SK-N-SH (cell line): ENCODE results near the gene SFXN5. TPM values are rescaled to one million over a fixed set of nuclear protein-coding genes. Genes with fewer than 3 reads are reported as not detected.
A peak's percentile ranks its signal among the peaks of the same experiment; 100 is the strongest.

Experiments
- CTCF ChIA-PET: fragments of 300-600, 350-600 bp; formaldehyde crosslinking; extraction: SDS; loops from one replicate; lab custom pipeline; 2021; lab: Yijun Ruan, JAX
- POLR2A ChIA-PET: fragments of 350-600 bp; sonication (Branson Sonifier 250); formaldehyde crosslinking; extraction: SDS; loops from one replicate; lab custom pipeline; 2020; ENCODE audit warnings: antibody characterized with exemption, inconsistent platforms; lab: Yijun Ruan, JAX
- DNase-seq: peaks from one replicate; pipeline ENCODE4 v3.0.0; 2012
- H2AFZ ChIP-seq: fragments of 200-600 bp; sonication (generic); 2 replicates; pipeline ENCODE4 v1.8.1; 2016; ENCODE audit warnings: antibody characterized with exemption, mild to moderate bottlenecking, low read depth
- H3F3A ChIP-seq: fragments of 200-600 bp; sonication (generic); replicated peaks from 2 replicates; pipeline ENCODE3; 2016; ENCODE audit warnings: antibody characterized with exemption, mild to moderate bottlenecking; ENCODE audit not compliant: insufficient read depth
- H3K27ac ChIP-seq, 2 experiments: fragments of 200-500 bp in 1 of 2; fragments of 200-600 bp in 1 of 2; sonication (Bioruptor generic) in 1 of 2; sonication (generic), shearing (Covaris generic) in 1 of 2; 2 replicates each; pipeline versions ENCODE4 v1.5.1 to v1.6.1; 2014 to 2016; ENCODE audit warnings: low read depth in 2 of 2, inconsistent platforms in 1 of 2, low read length in 1 of 2, mild to moderate bottlenecking in 1 of 2, mixed read lengths in 1 of 2
- H3K27me3 ChIP-seq: fragments of 200-600 bp; sonication (generic), shearing (Covaris generic); 2 replicates; pipeline ENCODE4 v1.6.1; 2016; ENCODE audit warnings: mixed run types; ENCODE audit not compliant: insufficient read depth
- H3K36me3 ChIP-seq, 2 experiments: fragments of 200-500 bp in 1 of 2; fragments of 200-600 bp in 1 of 2; sonication (Bioruptor generic) in 1 of 2; sonication (generic) in 1 of 2; replicated peaks in 1 of 2; 2 replicates each; pipeline versions ENCODE3 to v1.5.1; 2014 to 2016; ENCODE audit warnings: low read length in 1 of 2, mild to moderate bottlenecking in 1 of 2; ENCODE audit not compliant: insufficient read depth in 2 of 2, control insufficient read depth in 1 of 2
- H3K4me1 ChIP-seq, 2 experiments: fragments of 200-500 bp in 1 of 2; fragments of 200-600 bp in 1 of 2; sonication (Bioruptor generic) in 1 of 2; sonication (generic), shearing (Covaris generic) in 1 of 2; 2 replicates each; pipeline versions ENCODE4 v1.5.1 to v1.6.1; 2014 to 2016; ENCODE audit warnings: low read depth in 1 of 2, low read length in 1 of 2, mixed run types in 1 of 2; ENCODE audit not compliant: insufficient read depth in 2 of 2, control insufficient read depth in 1 of 2
- H3K4me2 ChIP-seq: fragments of 200-600 bp; sonication (generic), shearing (Covaris generic); 2 replicates; pipeline ENCODE4 v1.6.1; 2017; ENCODE audit warnings: mixed run types
- H3K4me3 ChIP-seq, 2 experiments: fragments of 200-500 bp in 1 of 2; fragments of 200-600 bp in 1 of 2; sonication (Bioruptor generic) in 1 of 2; sonication (generic), shearing (Covaris generic) in 1 of 2; 2 replicates each; pipeline versions ENCODE4 v1.5.1 to v1.8.1; 2014 to 2016; ENCODE audit warnings: low read depth in 2 of 2, inconsistent platforms in 1 of 2, low read length in 1 of 2, mild to moderate bottlenecking in 1 of 2, mixed read lengths in 1 of 2, moderate library complexity in 1 of 2
- H3K79me2 ChIP-seq: fragments of 200-600 bp; sonication (generic); 2 replicates; pipeline ENCODE4 v1.8.1; 2017; ENCODE audit warnings: mild to moderate bottlenecking; ENCODE audit not compliant: insufficient read depth
- H3K9ac ChIP-seq: fragments of 200-600 bp; sonication (generic); 2 replicates; pipeline ENCODE4 v1.6.1; 2017; ENCODE audit warnings: mixed run types
- H3K9me2 ChIP-seq: fragments of 200-600 bp; sonication (generic); 2 replicates; pipeline ENCODE4 v1.6.1; 2017; ENCODE audit warnings: mixed run types
- H3K9me3 ChIP-seq: fragments of 200-600 bp; sonication (generic); 2 replicates; pipeline ENCODE4 v1.6.1; 2017; ENCODE audit warnings: mixed run types, mild to moderate bottlenecking, moderate library complexity
- H4K20me1 ChIP-seq: fragments of 200-600 bp; sonication (generic); 2 replicates; pipeline ENCODE4 v1.6.1; 2017; ENCODE audit warnings: mild to moderate bottlenecking, mixed run types; ENCODE audit not compliant: insufficient read depth
- EP300 ChIP-seq, 2 experiments: IDR thresholded peaks; 2 replicates each; pipeline versions ENCODE4 v1.4.0 to v1.6.1; 2012; ENCODE audit warnings: borderline replicate concordance in 1 of 2, low read depth in 1 of 2, low read length in 1 of 2
- EZH2phosphoT487 ChIP-seq: fragments of 200-600 bp; sonication (generic); IDR thresholded peaks from 2 replicates; pipeline ENCODE4 v1.6.1; 2017; ENCODE audit warnings: low read depth, mixed run types, mild to moderate bottlenecking, antibody characterized with exemption, moderate library complexity, borderline replicate concordance
- FOSL2 ChIP-seq: IDR thresholded peaks from 2 replicates; pipeline ENCODE4 v1.4.0; 2012; ENCODE audit warnings: low read depth, mild to moderate bottlenecking, moderate library complexity, borderline replicate concordance
- GATA2 ChIP-seq: sonication (generic); formaldehyde crosslinking; IDR thresholded peaks from 2 replicates; pipeline ENCODE4 v1.5.0; 2020; ENCODE audit warnings: mild to moderate bottlenecking, missing genetic modification reagents
- POLR2AphosphoS5 ChIP-seq: IDR thresholded peaks from 2 replicates; pipeline ENCODE4 v1.6.1; 2012; ENCODE audit warnings: low read depth, low read length
- RCOR1 ChIP-seq: fragments of 150-350 bp; IDR thresholded peaks from 2 replicates; pipeline ENCODE4 v1.6.1; 2017; ENCODE audit warnings: antibody characterized with exemption, low read length
- RFX5 ChIP-seq: IDR thresholded peaks from 2 replicates; pipeline ENCODE4 v1.6.1; 2012; ENCODE audit warnings: mild to moderate bottlenecking, improper control_type of control experiment, low read length
- SIN3A ChIP-seq: IDR thresholded peaks from 2 replicates; pipeline ENCODE4 v1.6.1; 2012; ENCODE audit warnings: low read depth, mild to moderate bottlenecking, low read length, moderate library complexity, borderline replicate concordance
- TCF12 ChIP-seq: IDR thresholded peaks from 2 replicates; pipeline ENCODE4 v1.4.0; 2012
- YY1 ChIP-seq: IDR thresholded peaks from 2 replicates; pipeline ENCODE4 v1.4.0; 2012; ENCODE audit warnings: low read depth, mild to moderate bottlenecking
- WGBS: methylation state at CpG from one replicate; pipeline ENCODE4 v1.1.6; 2017; ENCODE audit warnings: low lambda C conversion rate; 5-methylcytosine and 5-hydroxymethylcytosine counted together
- polyA plus RNA-seq, 3 experiments: library from polyadenylated mRNA; depleted of rRNA; stranded (reverse); fragments of >200 nt; gene quantifications; 2 replicates each; pipeline ENCODE4 v1.2.3, GENCODE V29; 2012
- TF ChIP-seq, protein P1 (sequence below): fragments of 200-600 bp; sonication (generic); IDR thresholded peaks from 2 replicates; pipeline ENCODE4 v1.6.1; 2017; ENCODE audit warnings: antibody characterized with exemption, mild to moderate bottlenecking, moderate library complexity
- TF ChIP-seq, protein P2 (sequence below): fragments of 150-350 bp; IDR thresholded peaks from 2 replicates; pipeline ENCODE4 v1.6.1; 2017; ENCODE audit warnings: antibody characterized with exemption, low read length, low read depth, borderline replicate concordance
- TF ChIP-seq, protein P3 (sequence below): IDR thresholded peaks from 2 replicates; pipeline ENCODE4 v1.4.0; 2012; ENCODE audit warnings: low read depth, borderline replicate concordance
- TF ChIP-seq, protein P4 (sequence below): IDR thresholded peaks from 2 replicates; pipeline ENCODE4 v1.6.1; 2012; ENCODE audit warnings: mild to moderate bottlenecking, low read depth, low read length, moderate library complexity

Gene SFXN5
- polyA plus RNA-seq, 1 of the 3 experiments (the other 2 are of a cell fraction): 9.9 TPM

DNA sequence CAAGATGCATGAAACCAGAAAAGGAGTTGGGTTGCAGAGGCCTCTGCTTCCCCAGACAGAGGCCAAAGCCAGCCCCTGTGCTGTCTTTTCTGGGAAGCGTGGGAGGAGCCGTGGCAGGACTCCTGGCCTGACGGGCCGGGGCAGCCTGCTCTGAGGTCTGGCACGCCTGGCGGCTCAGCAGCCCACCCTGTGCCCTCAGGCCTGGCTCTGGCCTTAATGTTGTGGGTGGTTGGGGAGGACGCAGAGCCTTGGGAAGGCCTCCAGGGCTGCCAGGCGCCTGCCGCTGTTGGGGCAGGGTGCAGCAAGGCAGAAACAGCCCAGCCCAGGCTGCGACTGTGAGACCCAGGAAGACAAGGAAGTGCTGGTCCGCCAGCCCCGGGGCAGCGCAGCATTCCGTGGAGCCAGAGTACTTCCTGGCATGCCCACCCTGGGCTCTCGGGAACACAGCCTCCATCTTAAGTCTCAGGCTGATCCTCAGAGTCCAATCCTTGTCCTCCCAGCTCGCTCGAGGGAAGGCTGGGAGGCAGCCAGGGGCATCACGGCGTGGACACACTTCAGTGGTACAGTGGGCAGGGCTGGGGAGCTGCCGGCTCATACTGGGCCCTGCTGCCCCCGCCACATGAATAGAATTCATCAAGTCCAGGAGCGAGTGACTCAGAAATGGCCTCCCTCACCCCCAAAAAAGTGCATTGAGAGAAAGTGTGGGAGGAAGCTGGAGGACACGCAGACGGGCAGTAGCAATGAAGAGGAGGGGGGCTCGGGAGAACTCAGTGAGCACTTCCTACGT is 81.5 kb downstream of the SFXN5 start:
- H3K27me3 ChIP-seq: no peaks in the 10 kb centered on the region
- H3K9ac ChIP-seq: no peak overlapping the region
- H3K4me2 ChIP-seq: no peak overlapping the region
- no peaks in the 10 kb centered on the region for H3K79me2 ChIP-seq
- ChIA-PET CTCF (interaction anchor here (0.6 to 6.3 kb wide), 5 partner anchors 16 to 388 kb away, joined by 3 to 45 read pairs (median 5); no protein-coding TSS in a partner anchor), POLR2A (no interaction called here)
- no peaks in the 10 kb centered on the region for H3F3A ChIP-seq
- no peak overlapping the region for H3K4me3 ChIP-seq
- WGBS: 92% methylated on average over 15 of the region's 26 CpGs
- no peaks in the 10 kb centered on the region for H3K36me3 ChIP-seq
- H3K9me2 ChIP-seq: no peaks in the 10 kb centered on the region
- TF ChIP-seq, protein P1, sequence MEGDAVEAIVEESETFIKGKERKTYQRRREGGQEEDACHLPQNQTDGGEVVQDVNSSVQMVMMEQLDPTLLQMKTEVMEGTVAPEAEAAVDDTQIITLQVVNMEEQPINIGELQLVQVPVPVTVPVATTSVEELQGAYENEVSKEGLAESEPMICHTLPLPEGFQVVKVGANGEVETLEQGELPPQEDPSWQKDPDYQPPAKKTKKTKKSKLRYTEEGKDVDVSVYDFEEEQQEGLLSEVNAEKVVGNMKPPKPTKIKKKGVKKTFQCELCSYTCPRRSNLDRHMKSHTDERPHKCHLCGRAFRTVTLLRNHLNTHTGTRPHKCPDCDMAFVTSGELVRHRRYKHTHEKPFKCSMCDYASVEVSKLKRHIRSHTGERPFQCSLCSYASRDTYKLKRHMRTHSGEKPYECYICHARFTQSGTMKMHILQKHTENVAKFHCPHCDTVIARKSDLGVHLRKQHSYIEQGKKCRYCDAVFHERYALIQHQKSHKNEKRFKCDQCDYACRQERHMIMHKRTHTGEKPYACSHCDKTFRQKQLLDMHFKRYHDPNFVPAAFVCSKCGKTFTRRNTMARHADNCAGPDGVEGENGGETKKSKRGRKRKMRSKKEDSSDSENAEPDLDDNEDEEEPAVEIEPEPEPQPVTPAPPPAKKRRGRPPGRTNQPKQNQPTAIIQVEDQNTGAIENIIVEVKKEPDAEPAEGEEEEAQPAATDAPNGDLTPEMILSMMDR: no peak
- TF ChIP-seq RCOR1 (no peak), EP300 (IDR thresholded peaks at IDR 0.05; ENCODE audit: borderline replicate concordance in 1 of 2, low read depth in 1 of 2, low read length in 1 of 2) (peak in 1 of 2 experiments; percentile 30; a peak in 1 of 4 replicates), GATA2 (CRISPR knock-in tag) (no peak)
- peak overlapping the region in 1 of 2 experiments; percentile 22; a peak in 1 of 4 replicates for H3K27ac ChIP-seq
- H3K9me3 ChIP-seq: no peaks in the 10 kb centered on the region
- DNase-seq: peak; percentile 62
- no peaks in the 10 kb centered on the region for H4K20me1 ChIP-seq
- no peak overlapping the region for H2AFZ ChIP-seq
- H3K4me1 ChIP-seq: peaks cover 0 to 35% of the 10 kb centered on the region in 2 experiments; a peak in 2 of 4 replicates

DNA sequence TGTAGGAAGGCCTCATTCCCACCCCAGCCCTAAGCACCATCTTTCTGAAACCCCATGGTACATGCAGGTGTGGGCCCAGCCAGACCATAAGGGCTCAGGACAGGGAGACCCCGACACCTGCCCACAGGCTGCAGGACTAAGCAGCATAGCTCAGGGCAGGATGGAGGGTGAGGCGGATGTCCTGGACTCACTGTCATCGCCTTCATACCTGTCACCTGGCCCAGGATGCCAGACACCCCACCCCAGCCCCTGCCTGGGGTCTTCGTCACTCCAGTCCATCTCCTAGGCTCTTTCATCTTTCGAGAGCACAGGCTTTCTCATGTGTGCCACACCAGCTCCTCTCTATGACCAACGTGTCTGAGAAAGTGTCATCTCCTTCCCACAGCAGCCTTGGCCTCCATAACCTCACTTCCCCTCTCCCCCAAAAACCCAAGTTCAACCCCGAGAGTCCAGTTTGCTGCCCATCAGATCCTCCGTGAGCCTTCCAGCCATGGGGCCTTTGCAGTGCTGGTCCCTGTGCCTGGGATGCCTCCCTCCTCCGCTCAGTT is 82.7 kb downstream of the SFXN5 start:
- 86% methylated on average over 6 of the region's 9 CpGs for WGBS
- no peaks in the 10 kb centered on the region for H3K27me3 ChIP-seq
- no peaks in the 10 kb centered on the region for H3K36me3 ChIP-seq
- H4K20me1 ChIP-seq: no peaks in the 10 kb centered on the region
- H3K4me1 ChIP-seq: peaks cover 0 to 47% of the 10 kb centered on the region in 2 experiments; a peak in 2 of 4 replicates
- no peaks in the 10 kb centered on the region for H3K9me3 ChIP-seq
- no peak overlapping the region for H3K27ac ChIP-seq
- no peaks in the 10 kb centered on the region for H3K9me2 ChIP-seq
- H3K4me3 ChIP-seq: no peak overlapping the region
- H3K79me2 ChIP-seq: no peaks in the 10 kb centered on the region
- no peak overlapping the region for H2AFZ ChIP-seq
- no peak for DNase-seq
- no peak overlapping the region for H3K9ac ChIP-seq
- POLR2A ChIA-PET: no interaction called here
- no peak overlapping the region for H3K4me2 ChIP-seq
- CTCF ChIA-PET: interaction anchor here (1.0 to 6.3 kb wide), 4 partner anchors 15 to 188 kb away, joined by 3 to 35 read pairs (median 5); no protein-coding TSS in a partner anchor
- no peaks in the 10 kb centered on the region for H3F3A ChIP-seq
- no peak for TF ChIP-seq FOSL2
- TF ChIP-seq, protein P2, sequence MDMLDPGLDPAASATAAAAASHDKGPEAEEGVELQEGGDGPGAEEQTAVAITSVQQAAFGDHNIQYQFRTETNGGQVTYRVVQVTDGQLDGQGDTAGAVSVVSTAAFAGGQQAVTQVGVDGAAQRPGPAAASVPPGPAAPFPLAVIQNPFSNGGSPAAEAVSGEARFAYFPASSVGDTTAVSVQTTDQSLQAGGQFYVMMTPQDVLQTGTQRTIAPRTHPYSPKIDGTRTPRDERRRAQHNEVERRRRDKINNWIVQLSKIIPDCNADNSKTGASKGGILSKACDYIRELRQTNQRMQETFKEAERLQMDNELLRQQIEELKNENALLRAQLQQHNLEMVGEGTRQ: no peak
- TF ChIP-seq YY1: no peak
- no peak for TF ChIP-seq RFX5
- TF ChIP-seq, protein P1: no peak
- TF ChIP-seq, protein P3, sequence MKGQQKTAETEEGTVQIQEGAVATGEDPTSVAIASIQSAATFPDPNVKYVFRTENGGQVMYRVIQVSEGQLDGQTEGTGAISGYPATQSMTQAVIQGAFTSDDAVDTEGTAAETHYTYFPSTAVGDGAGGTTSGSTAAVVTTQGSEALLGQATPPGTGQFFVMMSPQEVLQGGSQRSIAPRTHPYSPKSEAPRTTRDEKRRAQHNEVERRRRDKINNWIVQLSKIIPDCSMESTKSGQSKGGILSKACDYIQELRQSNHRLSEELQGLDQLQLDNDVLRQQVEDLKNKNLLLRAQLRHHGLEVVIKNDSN: no peak
- TF ChIP-seq SIN3A: no peak
- TF ChIP-seq, protein P4, sequence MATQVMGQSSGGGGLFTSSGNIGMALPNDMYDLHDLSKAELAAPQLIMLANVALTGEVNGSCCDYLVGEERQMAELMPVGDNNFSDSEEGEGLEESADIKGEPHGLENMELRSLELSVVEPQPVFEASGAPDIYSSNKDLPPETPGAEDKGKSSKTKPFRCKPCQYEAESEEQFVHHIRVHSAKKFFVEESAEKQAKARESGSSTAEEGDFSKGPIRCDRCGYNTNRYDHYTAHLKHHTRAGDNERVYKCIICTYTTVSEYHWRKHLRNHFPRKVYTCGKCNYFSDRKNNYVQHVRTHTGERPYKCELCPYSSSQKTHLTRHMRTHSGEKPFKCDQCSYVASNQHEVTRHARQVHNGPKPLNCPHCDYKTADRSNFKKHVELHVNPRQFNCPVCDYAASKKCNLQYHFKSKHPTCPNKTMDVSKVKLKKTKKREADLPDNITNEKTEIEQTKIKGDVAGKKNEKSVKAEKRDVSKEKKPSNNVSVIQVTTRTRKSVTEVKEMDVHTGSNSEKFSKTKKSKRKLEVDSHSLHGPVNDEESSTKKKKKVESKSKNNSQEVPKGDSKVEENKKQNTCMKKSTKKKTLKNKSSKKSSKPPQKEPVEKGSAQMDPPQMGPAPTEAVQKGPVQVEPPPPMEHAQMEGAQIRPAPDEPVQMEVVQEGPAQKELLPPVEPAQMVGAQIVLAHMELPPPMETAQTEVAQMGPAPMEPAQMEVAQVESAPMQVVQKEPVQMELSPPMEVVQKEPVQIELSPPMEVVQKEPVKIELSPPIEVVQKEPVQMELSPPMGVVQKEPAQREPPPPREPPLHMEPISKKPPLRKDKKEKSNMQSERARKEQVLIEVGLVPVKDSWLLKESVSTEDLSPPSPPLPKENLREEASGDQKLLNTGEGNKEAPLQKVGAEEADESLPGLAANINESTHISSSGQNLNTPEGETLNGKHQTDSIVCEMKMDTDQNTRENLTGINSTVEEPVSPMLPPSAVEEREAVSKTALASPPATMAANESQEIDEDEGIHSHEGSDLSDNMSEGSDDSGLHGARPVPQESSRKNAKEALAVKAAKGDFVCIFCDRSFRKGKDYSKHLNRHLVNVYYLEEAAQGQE: no peak
- TF ChIP-seq EZH2phosphoT487: no peak
- TF ChIP-seq TCF12: no peak
- TF ChIP-seq RCOR1: no peak
- TF ChIP-seq POLR2AphosphoS5: no peak
